Keratinocyte (primary cell): ENCODE measurements around the gene GZMH. TPM values are rescaled to one million over a fixed set of nuclear protein-coding genes. Genes with fewer than 3 reads are reported as not detected.

Experiments
- DNase-seq: peaks from one replicate; pipeline ENCODE4 v3.0.0-alpha.2; 2011; ENCODE audit warnings: low read depth, missing footprints, low spot score
- FAIRE-seq: peaks from 2 replicates; lab custom pipeline; 2011; peaks lifted over from hg19 to GRCh38; lab: Jason Lieb, UNC
- H2AFZ ChIP-seq: 2 replicates; pipeline ENCODE4 v1.6.0; 2012; ENCODE audit warnings: low read length, control low read depth, inconsistent platforms; ENCODE audit not compliant: control insufficient read depth
- H3K27ac ChIP-seq: 2 replicates; pipeline ENCODE4 v1.5.1; 2011; ENCODE audit warnings: low read length; ENCODE audit not compliant: control insufficient read depth, insufficient read depth
- H3K27me3 ChIP-seq: 3 replicates; pipeline ENCODE4 v1.6.0; 2011; ENCODE audit warnings: low read length; ENCODE audit not compliant: control insufficient read depth, insufficient read depth; ENCODE audit errors: extremely low read depth
- H3K36me3 ChIP-seq, 2 experiments: 2 replicates in 1 of 2; 3 replicates in 1 of 2; pipeline ENCODE4 v1.5.1; 2011; ENCODE audit warnings: low read length in 2 of 2, mild to moderate bottlenecking in 1 of 2; ENCODE audit not compliant: control insufficient read depth in 2 of 2, insufficient read depth in 2 of 2; ENCODE audit errors: extremely low read depth in 1 of 2
- H3K4me1 ChIP-seq: 3 replicates; pipeline ENCODE4 v1.5.1; 2011; ENCODE audit warnings: low read length; ENCODE audit not compliant: control insufficient read depth, insufficient read depth; ENCODE audit errors: extremely low read depth
- H3K4me2 ChIP-seq: 3 replicates; pipeline ENCODE4 v1.6.0; 2011; ENCODE audit warnings: low read depth, low read length; ENCODE audit not compliant: control insufficient read depth, insufficient read depth; ENCODE audit errors: extremely low read depth
- H3K4me3 ChIP-seq, 3 experiments: fragments of 200-600 bp in 1 of 3; sonication (generic) in 1 of 3; 2 replicates in 2 of 3; 3 replicates in 1 of 3; pipeline ENCODE4 v1.5.1; 2011 to 2016; ENCODE audit warnings: low read length in 3 of 3, mild to moderate bottlenecking in 3 of 3, control low read depth in 2 of 3, inconsistent platforms in 1 of 3, low read depth in 1 of 3, mixed read lengths in 1 of 3, mixed run types in 1 of 3, moderate library complexity in 1 of 3; ENCODE audit not compliant: control insufficient read depth in 2 of 3, insufficient read depth in 2 of 3; ENCODE audit errors: extremely low read depth in 1 of 3
- H3K79me2 ChIP-seq: 2 replicates; pipeline ENCODE4 v1.6.0; 2012; ENCODE audit warnings: low read length; ENCODE audit not compliant: control insufficient read depth, insufficient read depth
- H3K9ac ChIP-seq: 3 replicates; pipeline ENCODE4 v1.6.0; 2011; ENCODE audit warnings: low read length; ENCODE audit not compliant: control insufficient read depth, insufficient read depth; ENCODE audit errors: extremely low read depth
- H3K9me1 ChIP-seq: 3 replicates; pipeline ENCODE4 v1.6.0; 2011; ENCODE audit warnings: low read length; ENCODE audit not compliant: control insufficient read depth, insufficient read depth; ENCODE audit errors: extremely low read depth
- H3K9me3 ChIP-seq: 2 replicates; pipeline ENCODE4 v1.5.1; 2012; ENCODE audit warnings: low read depth, low read length; ENCODE audit not compliant: control insufficient read depth
- H4K20me1 ChIP-seq: 3 replicates; pipeline ENCODE4 v1.6.0; 2011; ENCODE audit warnings: low read length; ENCODE audit not compliant: control insufficient read depth, insufficient read depth; ENCODE audit errors: extremely low read depth
- EZH2 ChIP-seq: IDR thresholded peaks from one replicate; pipeline ENCODE4 v1.6.1; 2012; ENCODE audit warnings: inconsistent platforms, mild to moderate bottlenecking, low read length, moderate library complexity
- dilution Hi-C: fragments of 300-500 bp; cut with MboI; formaldehyde crosslinking; loops from one replicate; pipeline ENCODE4 v1.7.0; 2020; ENCODE audit warnings: low sequenced_read_pairs; ENCODE audit not compliant: extremely low pct_ligation_motif_present
- polyA plus RNA-seq, 5 experiments: library from polyadenylated mRNA; depleted of rRNA in 3 of 5; stranded (reverse) in 3 of 5; stranded (forward) in 1 of 5; unstranded in 1 of 5; fragments of >200 nt; gene quantifications; 1 replicate in 1 of 5; 2 replicates in 3 of 5; 3 replicates in 1 of 5; pipeline versions ENCODE4 v1.2.1 to v1.2.3, GENCODE V29; 2011 to 2012; ENCODE audit warnings: missing spikeins in 2 of 5, low read depth in 1 of 5, low replicate concordance in 1 of 5
- TF ChIP-seq, protein P1 (sequence below), 3 experiments: IDR thresholded peaks in 1 of 3; conservative IDR thresholded peaks in 1 of 3; optimal IDR thresholded peaks in 1 of 3; 2 replicates in 2 of 3; 3 replicates in 1 of 3; pipeline versions ENCODE3 to v1.5.1; 2011; ENCODE audit warnings: low read length in 3 of 3, mild to moderate bottlenecking in 3 of 3, moderate library complexity in 2 of 3, control low read depth in 1 of 3, inconsistent platforms in 1 of 3; ENCODE audit not compliant: insufficient read depth in 2 of 3; ENCODE audit errors: extremely low read depth in 1 of 3

GZMH gene
- polyA plus RNA-seq, 1 donor (not counting 4 experiments of a cell fraction or from before 2014, with no cell fraction given) = not detected

DNA sequence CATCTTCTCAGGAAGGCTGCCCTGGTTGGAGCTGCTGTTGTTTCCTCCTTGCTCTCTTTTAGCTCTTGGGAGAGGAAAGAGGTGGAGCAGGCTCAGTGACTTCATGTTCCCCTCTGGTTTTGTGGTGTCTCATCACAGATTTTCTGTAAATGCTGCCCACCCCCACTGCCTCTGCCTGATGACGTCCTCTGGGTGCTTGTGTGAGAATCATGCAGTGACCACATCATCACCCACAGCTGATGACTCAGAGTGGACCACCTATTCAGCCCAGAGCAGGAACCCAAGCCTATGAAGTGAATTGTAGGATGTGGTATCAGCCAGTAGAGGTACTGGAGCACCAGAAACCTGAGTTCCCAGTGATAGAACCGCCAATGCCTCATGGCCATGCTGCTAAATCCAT lies 24.7 kb upstream of the GZMH start, which contains the start of gene GZMB:
Gene GZMB, minus strand, starts transcription at position 33 of the 400 bp plus-strand sequence. Its CDS starts 30 bp downstream, at position 3.
- H4K20me1 ChIP-seq = no peaks in the 10 kb centered on the region
- no peak for TF ChIP-seq EZH2
- TF ChIP-seq, protein P1, sequence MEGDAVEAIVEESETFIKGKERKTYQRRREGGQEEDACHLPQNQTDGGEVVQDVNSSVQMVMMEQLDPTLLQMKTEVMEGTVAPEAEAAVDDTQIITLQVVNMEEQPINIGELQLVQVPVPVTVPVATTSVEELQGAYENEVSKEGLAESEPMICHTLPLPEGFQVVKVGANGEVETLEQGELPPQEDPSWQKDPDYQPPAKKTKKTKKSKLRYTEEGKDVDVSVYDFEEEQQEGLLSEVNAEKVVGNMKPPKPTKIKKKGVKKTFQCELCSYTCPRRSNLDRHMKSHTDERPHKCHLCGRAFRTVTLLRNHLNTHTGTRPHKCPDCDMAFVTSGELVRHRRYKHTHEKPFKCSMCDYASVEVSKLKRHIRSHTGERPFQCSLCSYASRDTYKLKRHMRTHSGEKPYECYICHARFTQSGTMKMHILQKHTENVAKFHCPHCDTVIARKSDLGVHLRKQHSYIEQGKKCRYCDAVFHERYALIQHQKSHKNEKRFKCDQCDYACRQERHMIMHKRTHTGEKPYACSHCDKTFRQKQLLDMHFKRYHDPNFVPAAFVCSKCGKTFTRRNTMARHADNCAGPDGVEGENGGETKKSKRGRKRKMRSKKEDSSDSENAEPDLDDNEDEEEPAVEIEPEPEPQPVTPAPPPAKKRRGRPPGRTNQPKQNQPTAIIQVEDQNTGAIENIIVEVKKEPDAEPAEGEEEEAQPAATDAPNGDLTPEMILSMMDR (optimal IDR thresholded peaks at IDR 0.05 in 1 of 3, IDR thresholded peaks at IDR 0.05 in 1 of 3, conservative IDR thresholded peaks at IDR 0.05 in 1 of 3; ENCODE audit: extremely low read depth in 1 of 3, insufficient read depth in 2 of 3, low read length in 3 of 3) = no peak
- no peak for FAIRE-seq
- H3K79me2 ChIP-seq = no peaks in the 10 kb centered on the region
- H3K36me3 ChIP-seq = no peaks in the 10 kb centered on the region
- no peak within 1 kb of the TSS for H3K9ac ChIP-seq
- H3K27ac ChIP-seq = no peak within 1 kb of the TSS
- no peaks in the 10 kb centered on the region for H3K9me1 ChIP-seq
- H3K27me3 ChIP-seq = no peaks in the 10 kb centered on the region
- H3K9me3 ChIP-seq = no peaks in the 10 kb centered on the region
- DNase-seq = no peak
- dilution Hi-C loops = no loop called here
- no peak within 1 kb of the TSS for H2AFZ ChIP-seq
- H3K4me2 ChIP-seq = no peak within 1 kb of the TSS
- H3K4me3 ChIP-seq = no peak within 1 kb of the TSS
- H3K4me1 ChIP-seq = no peaks in the 10 kb centered on the region

DNA sequence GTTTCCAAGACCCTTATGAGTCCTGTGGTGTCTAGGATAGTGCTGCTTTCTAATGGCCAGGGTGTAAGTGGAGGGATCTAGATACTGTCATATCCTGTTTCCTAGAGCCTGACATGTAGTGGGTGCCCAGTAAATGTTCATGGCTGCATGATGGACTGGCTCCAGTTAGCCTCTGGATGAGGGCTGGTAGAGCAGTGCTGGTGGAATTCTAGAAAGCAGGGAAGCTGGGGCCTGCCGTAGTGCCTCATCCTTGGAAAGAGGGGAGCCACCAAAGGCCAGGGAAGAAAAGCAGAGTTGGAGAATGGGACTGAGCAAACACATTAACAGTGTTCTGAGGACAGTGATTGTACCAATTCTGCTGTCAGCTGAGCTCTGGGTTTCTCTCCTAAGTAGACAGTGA lies 23.9 kb upstream of the GZMH start:
- Histone ChIP-seq H3K4me2 (no peak overlapping the region), H3K9ac (no peak overlapping the region), H3K4me3 (no peak overlapping the region), H3K27ac (no peak overlapping the region), H3K79me2 (no peaks in the 10 kb centered on the region), H2AFZ (no peak overlapping the region), H3K9me3 (no peaks in the 10 kb centered on the region), H3K4me1 (no peaks in the 10 kb centered on the region), H4K20me1 (no peaks in the 10 kb centered on the region), H3K27me3 (no peaks in the 10 kb centered on the region), H3K36me3 (no peaks in the 10 kb centered on the region), H3K9me1 (no peaks in the 10 kb centered on the region)
- dilution Hi-C loops = no loop called here
- no peak for DNase-seq
- TF ChIP-seq, protein P1 (optimal IDR thresholded peaks at IDR 0.05 in 1 of 3, IDR thresholded peaks at IDR 0.05 in 1 of 3, conservative IDR thresholded peaks at IDR 0.05 in 1 of 3; ENCODE audit: extremely low read depth in 1 of 3, insufficient read depth in 2 of 3, low read length in 3 of 3) = no peak
- TF ChIP-seq EZH2 = no peak
- no peak for FAIRE-seq
